CD14-positive monocyte (primary cell): ENCODE data around the gene MS4A8. TPM values are rescaled to one million over a fixed set of nuclear protein-coding genes. Genes with fewer than 3 reads are reported as not detected.

Source experiments
- DNase-seq, 3 donors: peaks; one replicate each; pipeline ENCODE4 v3.0.0-alpha.2; 2011 to 2022
- H2AFZ ChIP-seq: 2 replicates; pipeline ENCODE4 v1.6.0; 2012; ENCODE audit warnings: mild to moderate bottlenecking, low read depth, low read length, inconsistent platforms; ENCODE audit not compliant: insufficient read depth, poor library complexity, severe bottlenecking
- H3K27ac ChIP-seq, 2 donors: 1 replicate in 1 of 2; 2 replicates in 1 of 2; pipeline ENCODE4 v1.5.1; 2012 to 2013; ENCODE audit warnings: low read length in 2 of 2, control low read depth in 1 of 2, inconsistent platforms in 1 of 2, low read depth in 1 of 2, mild to moderate bottlenecking in 1 of 2
- H3K27me3 ChIP-seq, 2 donors: one replicate each; pipeline versions ENCODE4 v1.6.0 to v1.6.1; 2011 to 2013; ENCODE audit warnings: low read length in 2 of 2; ENCODE audit not compliant: control insufficient read depth in 2 of 2, insufficient read depth in 2 of 2
- H3K36me3 ChIP-seq, 2 donors: replicated peaks in 1 of 2; 1 replicate in 1 of 2; 2 replicates in 1 of 2; pipeline versions ENCODE4 v1.5.1 to v1.6.1; 2012 to 2013; ENCODE audit warnings: low read length in 2 of 2, control low read depth in 1 of 2, inconsistent platforms in 1 of 2, mild to moderate bottlenecking in 1 of 2; ENCODE audit not compliant: insufficient read depth in 2 of 2, control insufficient read depth in 1 of 2
- H3K4me1 ChIP-seq, 2 donors: 1 replicate in 1 of 2; 2 replicates in 1 of 2; pipeline versions ENCODE4 v1.5.1 to v1.6.1; 2012 to 2013; ENCODE audit warnings: low read length in 2 of 2, control low read depth in 1 of 2, inconsistent platforms in 1 of 2, mild to moderate bottlenecking in 1 of 2, moderate library complexity in 1 of 2; ENCODE audit not compliant: insufficient read depth in 2 of 2, control insufficient read depth in 1 of 2
- H3K4me2 ChIP-seq: replicated peaks from 2 replicates; pipeline ENCODE3; 2012; ENCODE audit warnings: low read length, moderate library complexity, mild to moderate bottlenecking; ENCODE audit not compliant: poor library complexity, severe bottlenecking; ENCODE audit errors: extremely low read depth
- H3K4me3 ChIP-seq, 3 experiments: fragments of 200-600 bp in 1 of 3; sonication (generic) in 1 of 3; replicated peaks in 1 of 3; 1 replicate in 2 of 3; 2 replicates in 1 of 3; pipeline ENCODE4 v1.5.1; 2011 to 2013; ENCODE audit warnings: low read length in 3 of 3, mild to moderate bottlenecking in 3 of 3, control low read depth in 2 of 3, low read depth in 2 of 3, inconsistent platforms in 1 of 3, moderate library complexity in 1 of 3
- H3K79me2 ChIP-seq: 2 replicates; pipeline ENCODE4 v1.6.0; 2012; ENCODE audit warnings: mild to moderate bottlenecking, control low read depth, inconsistent platforms, low read length, moderate library complexity; ENCODE audit not compliant: insufficient read depth
- H3K9ac ChIP-seq: 2 replicates; pipeline ENCODE4 v1.6.0; 2017; ENCODE audit warnings: low read length, mild to moderate bottlenecking; ENCODE audit not compliant: insufficient read depth, poor library complexity, severe bottlenecking
- H3K9me3 ChIP-seq, 2 donors: replicated peaks in 1 of 2; 1 replicate in 1 of 2; 2 replicates in 1 of 2; pipeline versions ENCODE4 v1.5.1 to v1.6.1; 2012 to 2013; ENCODE audit warnings: low read length in 2 of 2, control low read depth in 1 of 2; ENCODE audit not compliant: control insufficient read depth in 1 of 2, insufficient read depth in 1 of 2
- H4K20me1 ChIP-seq: 2 replicates; pipeline ENCODE4 v1.6.0; 2012; ENCODE audit warnings: mild to moderate bottlenecking, low read length, control low read depth, moderate library complexity; ENCODE audit not compliant: insufficient read depth
- H3K27ac Mint-ChIP-seq, 7 donors: one replicate each; pipeline ENCODE4 v1.8.0; 2020; ENCODE audit warnings: mild to moderate bottlenecking in 7 of 7, mixed read lengths in 7 of 7, moderate library complexity in 6 of 7, inconsistent platforms in 2 of 7
- H3K27me3 Mint-ChIP-seq, 3 donors: one replicate each; pipeline ENCODE4 v1.8.0; 2021 to 2022; ENCODE audit warnings: low read depth in 3 of 3, mild to moderate bottlenecking in 3 of 3, mixed read lengths in 3 of 3, moderate library complexity in 3 of 3, inconsistent platforms in 1 of 3
- H3K36me3 Mint-ChIP-seq, 2 donors: one replicate each; pipeline ENCODE4 v1.8.0; 2020; ENCODE audit warnings: mixed read lengths in 2 of 2, inconsistent platforms in 1 of 2, mild to moderate bottlenecking in 1 of 2
- H3K4me1 Mint-ChIP-seq: one replicate; pipeline ENCODE4 v1.8.0; 2020; ENCODE audit warnings: mild to moderate bottlenecking, mixed read lengths
- H3K4me3 Mint-ChIP-seq, 2 donors: one replicate each; pipeline ENCODE4 v1.8.0; 2020; ENCODE audit warnings: mild to moderate bottlenecking in 2 of 2, mixed read lengths in 2 of 2, moderate library complexity in 1 of 2
- H3K9me3 Mint-ChIP-seq, 7 donors: one replicate each; pipeline ENCODE4 v1.8.0; 2020 to 2022; ENCODE audit warnings: mixed read lengths in 7 of 7, mild to moderate bottlenecking in 6 of 7, moderate library complexity in 6 of 7, inconsistent platforms in 2 of 7
- WGBS: methylation state at CpG from one replicate; pipeline ENCODE4 v1.1.5; 2013; ENCODE audit warnings: missing lambda C conversion rate; ENCODE audit not compliant: insufficient coverage; 5-methylcytosine and 5-hydroxymethylcytosine counted together
- intact Hi-C, 2 donors: fragments of 100-400 bp; cut with micrococcal nuclease; formaldehyde crosslinking; loops; one replicate each; pipeline versions ENCODE4 v1.15.0 to v1.15.1; 2023
- polyA plus RNA-seq, 3 donors: library from polyadenylated mRNA; depleted of rRNA in 1 of 3; unstranded in 2 of 3; stranded (reverse) in 1 of 3; fragments of 300-500 nt in 2 of 3; fragments of >200 nt in 1 of 3; fragmentation: Illumina TruSeq in 2 of 3; gene quantifications; 1 replicate in 2 of 3; 2 replicates in 1 of 3; pipeline ENCODE4 v1.2.3, GENCODE V29; 2012 to 2021
- TF ChIP-seq, protein P1 (sequence below): fragments of 200-600 bp; IDR thresholded peaks from one replicate; pipeline ENCODE4 v1.8.0; 2022; ENCODE audit warnings: antibody characterized with exemption, mild to moderate bottlenecking

The MS4A8 gene
- polyA plus RNA-seq, 3 donors, result not detected

DNA sequence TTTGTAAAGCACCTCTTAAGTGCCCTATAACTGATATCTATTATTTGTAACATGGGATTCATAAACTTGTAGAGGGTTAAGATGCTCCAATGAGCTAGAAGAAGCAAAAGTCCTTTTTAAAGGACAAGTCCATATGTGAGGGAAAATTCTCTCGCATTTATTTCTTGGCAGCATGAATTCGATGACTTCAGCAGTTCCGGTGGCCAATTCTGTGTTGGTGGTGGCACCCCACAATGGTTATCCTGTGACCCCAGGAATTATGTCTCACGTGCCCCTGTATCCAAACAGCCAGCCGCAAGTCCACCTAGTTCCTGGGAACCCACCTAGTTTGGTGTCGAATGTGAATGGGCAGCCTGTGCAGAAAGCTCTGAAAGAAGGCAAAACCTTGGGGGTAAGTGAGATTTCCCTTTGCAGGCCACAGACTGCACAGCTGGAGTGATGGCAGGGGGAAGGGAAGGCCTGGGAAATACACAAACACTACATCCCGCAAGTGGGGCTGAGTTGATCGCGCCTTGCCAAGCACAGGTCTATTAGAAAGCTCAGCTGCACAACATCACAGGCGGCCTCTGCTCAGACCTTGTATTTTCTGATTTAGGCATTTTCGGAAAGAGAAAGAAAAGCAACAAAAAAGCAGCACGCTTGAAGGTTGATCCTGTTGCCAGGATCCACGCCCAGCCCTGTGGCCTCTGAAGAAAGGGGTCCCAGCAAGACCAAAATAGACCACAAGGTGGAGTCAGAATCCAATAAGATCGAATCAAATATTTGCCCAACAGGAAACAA, 1.5 kb downstream of the MS4A8 start:
- TF ChIP-seq, protein P1, sequence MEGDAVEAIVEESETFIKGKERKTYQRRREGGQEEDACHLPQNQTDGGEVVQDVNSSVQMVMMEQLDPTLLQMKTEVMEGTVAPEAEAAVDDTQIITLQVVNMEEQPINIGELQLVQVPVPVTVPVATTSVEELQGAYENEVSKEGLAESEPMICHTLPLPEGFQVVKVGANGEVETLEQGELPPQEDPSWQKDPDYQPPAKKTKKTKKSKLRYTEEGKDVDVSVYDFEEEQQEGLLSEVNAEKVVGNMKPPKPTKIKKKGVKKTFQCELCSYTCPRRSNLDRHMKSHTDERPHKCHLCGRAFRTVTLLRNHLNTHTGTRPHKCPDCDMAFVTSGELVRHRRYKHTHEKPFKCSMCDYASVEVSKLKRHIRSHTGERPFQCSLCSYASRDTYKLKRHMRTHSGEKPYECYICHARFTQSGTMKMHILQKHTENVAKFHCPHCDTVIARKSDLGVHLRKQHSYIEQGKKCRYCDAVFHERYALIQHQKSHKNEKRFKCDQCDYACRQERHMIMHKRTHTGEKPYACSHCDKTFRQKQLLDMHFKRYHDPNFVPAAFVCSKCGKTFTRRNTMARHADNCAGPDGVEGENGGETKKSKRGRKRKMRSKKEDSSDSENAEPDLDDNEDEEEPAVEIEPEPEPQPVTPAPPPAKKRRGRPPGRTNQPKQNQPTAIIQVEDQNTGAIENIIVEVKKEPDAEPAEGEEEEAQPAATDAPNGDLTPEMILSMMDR, result no peak
- H3K9me3 Mint-ChIP-seq, result peaks cover 0 to 1% (median 0%) of the 10 kb centered on the region in 7 donors

DNA sequence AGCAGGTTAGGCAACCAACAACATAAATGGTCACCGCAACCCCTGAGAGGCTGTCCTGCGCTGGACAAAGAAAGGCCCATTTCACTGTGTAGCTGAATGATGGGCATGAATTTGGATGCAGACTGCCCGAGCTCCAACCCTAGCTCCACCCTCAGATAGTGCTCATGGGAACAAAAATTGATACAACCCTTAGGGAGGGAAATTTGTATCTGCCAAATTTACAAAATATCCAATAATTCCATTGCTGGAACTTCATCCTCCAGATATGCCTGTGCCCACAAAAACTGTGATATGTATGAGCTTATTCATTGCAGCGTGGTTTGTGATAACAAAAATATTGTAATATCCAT, 2.0 kb downstream of the MS4A8 start:
- H3K27me3 ChIP-seq, result no peaks in the 10 kb centered on the region
- no peak overlapping the region for H3K4me3 ChIP-seq
- Mint-ChIP-seq H3K27me3 (peaks cover 0 to 4% (median 3%) of the 10 kb centered on the region in 3 donors), H3K27ac (no peak overlapping the region), H3K4me1 (peaks cover 2% of the 10 kb centered on the region), H3K9me3 (peaks cover 0 to 1% (median 0%) of the 10 kb centered on the region in 7 donors), H3K36me3 (no peaks in the 10 kb centered on the region), H3K4me3 (no peak overlapping the region)
- H2AFZ ChIP-seq, result no peak overlapping the region
- no CpG with 5 or more reads among the region's 4 CpGs for WGBS
- TF ChIP-seq, protein P1, result no peak
- no peaks in the 10 kb centered on the region for H3K79me2 ChIP-seq
- H3K27ac ChIP-seq, result no peak overlapping the region
- H3K9me3 ChIP-seq, result no peaks in the 10 kb centered on the region
- intact Hi-C loops, result no loop called here
- H4K20me1 ChIP-seq, result no peaks in the 10 kb centered on the region
- no peak overlapping the region for H3K9ac ChIP-seq
- DNase-seq, result no peak
- no peaks in the 10 kb centered on the region for H3K4me1 ChIP-seq
- no peak overlapping the region for H3K4me2 ChIP-seq
- H3K36me3 ChIP-seq, result no peaks in the 10 kb centered on the region

More for the DNA sequence above, 1.5 kb downstream of the MS4A8 start:
- Histone ChIP-seq H4K20me1 (no peaks in the 10 kb centered on the region), H3K36me3 (no peaks in the 10 kb centered on the region), H3K4me2 (no peak overlapping the region), H3K9ac (no peak overlapping the region), H3K27me3 (no peaks in the 10 kb centered on the region), H2AFZ (no peak overlapping the region), H3K27ac (no peak overlapping the region), H3K4me1 (no peaks in the 10 kb centered on the region), H3K79me2 (no peaks in the 10 kb centered on the region), H3K9me3 (no peaks in the 10 kb centered on the region), H3K4me3 (no peak overlapping the region)
- H3K27ac Mint-ChIP-seq, result no peak overlapping the region
- H3K4me3 Mint-ChIP-seq, result no peak overlapping the region
- no peak for DNase-seq
- peaks cover 2% of the 10 kb centered on the region for H3K4me1 Mint-ChIP-seq
- peaks cover 2 to 4% (median 3%) of the 10 kb centered on the region in 3 donors for H3K27me3 Mint-ChIP-seq
- intact Hi-C loops, result no loop called here
- no peaks in the 10 kb centered on the region for H3K36me3 Mint-ChIP-seq
- 80% methylated on average over 10 of the region's 14 CpGs for WGBS
